Measurements from ENCODE around the gene CACNA1C. TPM values are rescaled to one million over a fixed set of nuclear protein-coding genes. Genes with fewer than 3 reads are reported as not detected.
A peak's percentile ranks its signal among the peaks of the same experiment; 100 is the strongest.
"Not testable (repeated sequence)": the region's sequence is repeated elsewhere in the genome, so short reads cannot be mapped to it uniquely, and the experiment has no call there.

The CACNA1C gene
- total and polyA plus RNA-seq, 2 donors from 2014 or later = 1.6 to 17.4 TPM

DNA sequence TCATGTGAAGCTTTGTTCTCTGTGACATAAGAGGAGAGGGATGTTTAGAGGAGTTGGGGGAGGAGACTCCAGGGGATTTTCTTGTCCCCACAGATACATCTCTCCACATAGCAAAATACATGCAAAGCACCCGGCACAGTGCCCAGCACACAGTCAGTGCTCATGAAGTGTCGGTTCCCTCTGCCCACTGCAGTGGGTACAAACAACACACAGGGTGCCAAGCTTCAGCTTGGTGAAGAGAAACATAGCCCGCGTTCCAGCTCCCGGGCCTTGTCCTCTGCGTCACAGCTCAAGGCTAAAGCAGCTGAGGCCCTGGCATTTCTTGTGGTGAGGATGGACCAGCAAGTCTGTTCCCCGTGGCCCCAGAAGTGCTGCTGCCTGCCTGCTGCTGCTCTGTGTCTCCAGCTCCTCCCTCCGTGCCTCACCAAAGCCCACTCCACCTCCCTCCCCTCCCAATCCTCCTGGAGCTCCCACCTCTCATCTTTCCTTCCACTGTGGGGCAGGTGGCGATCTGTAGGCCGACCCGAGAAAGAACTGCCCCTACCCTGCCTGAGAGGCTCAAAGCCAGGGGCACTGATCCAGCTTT is 685.0 kb downstream of the CACNA1C start:
- H3K36me3 ChIP-seq (ENCODE audit: control insufficient read depth in 2 of 3, insufficient read depth in 3 of 3, low read length in 3 of 3) = no peaks in the 10 kb centered on the region
- no peaks in the 10 kb centered on the region for H3K27me3 ChIP-seq (ENCODE audit: control insufficient read depth, insufficient read depth, low read length)
- no peak for FAIRE-seq
- no peak for DNase-seq
- H3K27ac ChIP-seq (ENCODE audit: low read depth in 2 of 2, low read length in 2 of 2) = no peak overlapping the region
- H3K9me3 ChIP-seq (ENCODE audit: control insufficient read depth in 2 of 3, insufficient read depth in 1 of 3, low read length in 3 of 3) = no peaks in the 10 kb centered on the region
- H3K4me3 ChIP-seq (ENCODE audit: low read length in 3 of 3) = no peak overlapping the region
- TF ChIP-seq, protein P1, sequence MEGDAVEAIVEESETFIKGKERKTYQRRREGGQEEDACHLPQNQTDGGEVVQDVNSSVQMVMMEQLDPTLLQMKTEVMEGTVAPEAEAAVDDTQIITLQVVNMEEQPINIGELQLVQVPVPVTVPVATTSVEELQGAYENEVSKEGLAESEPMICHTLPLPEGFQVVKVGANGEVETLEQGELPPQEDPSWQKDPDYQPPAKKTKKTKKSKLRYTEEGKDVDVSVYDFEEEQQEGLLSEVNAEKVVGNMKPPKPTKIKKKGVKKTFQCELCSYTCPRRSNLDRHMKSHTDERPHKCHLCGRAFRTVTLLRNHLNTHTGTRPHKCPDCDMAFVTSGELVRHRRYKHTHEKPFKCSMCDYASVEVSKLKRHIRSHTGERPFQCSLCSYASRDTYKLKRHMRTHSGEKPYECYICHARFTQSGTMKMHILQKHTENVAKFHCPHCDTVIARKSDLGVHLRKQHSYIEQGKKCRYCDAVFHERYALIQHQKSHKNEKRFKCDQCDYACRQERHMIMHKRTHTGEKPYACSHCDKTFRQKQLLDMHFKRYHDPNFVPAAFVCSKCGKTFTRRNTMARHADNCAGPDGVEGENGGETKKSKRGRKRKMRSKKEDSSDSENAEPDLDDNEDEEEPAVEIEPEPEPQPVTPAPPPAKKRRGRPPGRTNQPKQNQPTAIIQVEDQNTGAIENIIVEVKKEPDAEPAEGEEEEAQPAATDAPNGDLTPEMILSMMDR (IDR thresholded peaks at IDR 0.05; ENCODE audit: borderline replicate concordance, extremely low read depth, insufficient read depth) = no peak
- no peak overlapping the region for H3K9ac ChIP-seq (ENCODE audit: low read length in 3 of 3)
- intact Hi-C loops (cut with DNase I) = no loop called here
- no peaks in the 10 kb centered on the region for H3K4me1 ChIP-seq (ENCODE audit: control insufficient read depth in 2 of 3, insufficient read depth in 2 of 3, low read depth in 1 of 3, low read length in 3 of 3)

- Histone ChIP-seq H3K4me3 (ENCODE audit: low read length in 3 of 3) (no peak overlapping the region), H3K27ac (ENCODE audit: low read depth in 2 of 2, low read length in 2 of 2) (no peak overlapping the region), H3K4me1 (ENCODE audit: control insufficient read depth in 2 of 3, insufficient read depth in 2 of 3, low read depth in 1 of 3, low read length in 3 of 3) (no peaks in the 10 kb centered on the region), H3K9ac (ENCODE audit: low read length in 3 of 3) (no peak overlapping the region), H3K27me3 (ENCODE audit: control insufficient read depth, insufficient read depth, low read length) (no peaks in the 10 kb centered on the region), H3K9me3 (ENCODE audit: control insufficient read depth in 2 of 3, insufficient read depth in 1 of 3, low read length in 3 of 3) (no peaks in the 10 kb centered on the region), H3K36me3 (ENCODE audit: control insufficient read depth in 2 of 3, insufficient read depth in 3 of 3, low read length in 3 of 3) (no peaks in the 10 kb centered on the region)
- TF ChIP-seq, protein P1 (IDR thresholded peaks at IDR 0.05; ENCODE audit: borderline replicate concordance, extremely low read depth, insufficient read depth) = no peak
- FAIRE-seq = no peak
- DNase-seq = no peak
- intact Hi-C loops (cut with DNase I) = no loop called here
These were observed 686.3 kb downstream of the CACNA1C start for GRCh38 chr12:2739069-2739468.

DNA sequence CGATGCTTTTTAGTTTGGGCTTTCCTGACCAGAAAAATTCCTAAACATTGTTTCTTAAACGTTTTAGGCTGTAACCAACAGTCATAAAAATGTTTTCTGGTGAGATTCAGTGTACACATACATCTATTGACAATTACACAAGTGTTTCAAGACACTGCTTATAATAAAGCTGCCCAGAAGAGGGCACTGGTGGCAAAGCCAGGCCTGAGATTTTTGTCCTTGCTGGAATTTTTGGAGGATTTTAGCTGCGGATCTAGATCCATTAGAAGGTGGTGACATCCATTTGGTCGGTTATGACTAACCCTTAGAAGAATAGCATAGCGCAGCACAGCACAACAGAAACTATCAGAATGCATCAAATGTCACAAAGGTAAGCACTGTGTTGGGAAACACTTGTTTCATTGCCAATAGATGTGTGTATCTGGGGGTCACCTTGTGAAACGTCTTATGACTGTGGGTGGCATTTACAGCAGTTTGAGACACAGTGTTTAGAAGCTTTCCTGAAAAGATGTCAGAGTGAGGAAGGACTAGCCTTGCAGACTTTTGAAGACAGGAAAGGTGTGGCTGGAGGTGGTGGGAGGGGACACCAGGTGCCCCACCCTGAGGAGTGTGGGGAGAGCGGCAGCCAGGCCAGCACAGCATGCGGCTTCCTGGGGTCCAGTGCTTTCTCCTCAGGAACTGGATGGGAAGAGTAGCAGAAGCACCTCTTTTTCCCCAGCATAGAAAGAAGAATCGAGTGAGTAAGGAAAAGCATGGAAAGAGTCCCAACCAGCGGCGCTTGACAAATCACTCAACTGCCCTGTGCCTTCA is 687.2 kb downstream of the CACNA1C start:
- no peak for FAIRE-seq
- intact Hi-C loops (cut with DNase I) = no loop called here

GRCh38 chr12:2742037-2742436 is 689.2 kb downstream of the CACNA1C start:
- DNase-seq; H3K4me1 ChIP-seq (ENCODE audit: control insufficient read depth in 2 of 3, insufficient read depth in 2 of 3, low read depth in 1 of 3, low read length in 3 of 3); H3K9ac ChIP-seq (ENCODE audit: low read length in 3 of 3); H3K36me3 ChIP-seq (ENCODE audit: control insufficient read depth in 2 of 3, insufficient read depth in 3 of 3, low read length in 3 of 3); intact Hi-C loops (cut with DNase I); H3K4me3 ChIP-seq (ENCODE audit: low read length in 3 of 3); H3K9me3 ChIP-seq (ENCODE audit: control insufficient read depth in 2 of 3, insufficient read depth in 1 of 3, low read length in 3 of 3); H3K27ac ChIP-seq (ENCODE audit: low read depth in 2 of 2, low read length in 2 of 2); FAIRE-seq; H3K27me3 ChIP-seq (ENCODE audit: control insufficient read depth, insufficient read depth, low read length): not testable (repeated sequence)

More for the DNA sequence above, 687.2 kb downstream of the CACNA1C start:
- Histone ChIP-seq H3K36me3 (ENCODE audit: control insufficient read depth in 2 of 3, insufficient read depth in 3 of 3, low read length in 3 of 3) (no peaks in the 10 kb centered on the region), H3K9me3 (ENCODE audit: control insufficient read depth in 2 of 3, insufficient read depth in 1 of 3, low read length in 3 of 3) (no peaks in the 10 kb centered on the region), H3K4me3 (ENCODE audit: low read length in 3 of 3) (no peak overlapping the region), H3K27ac (ENCODE audit: low read depth in 2 of 2, low read length in 2 of 2) (no peak overlapping the region), H3K4me1 (ENCODE audit: control insufficient read depth in 2 of 3, insufficient read depth in 2 of 3, low read depth in 1 of 3, low read length in 3 of 3) (no peaks in the 10 kb centered on the region), H3K27me3 (ENCODE audit: control insufficient read depth, insufficient read depth, low read length) (no peaks in the 10 kb centered on the region), H3K9ac (ENCODE audit: low read length in 3 of 3) (no peak overlapping the region)
- peak in 3 of 5 donors; percentile 21 to 52 (median 29) for DNase-seq
- TF ChIP-seq, protein P1 (IDR thresholded peaks at IDR 0.05; ENCODE audit: borderline replicate concordance, extremely low read depth, insufficient read depth) = peak; percentile 42
